GM12875 (cell line): Measurements from ENCODE around the gene IL11.

Source experiments
- H3K4me3 ChIP-seq: one replicate; pipeline ENCODE4 v1.5.1; 2011; ENCODE audit warnings: low read depth, low read length, control low read depth
- CTCF ChIP-seq: IDR thresholded peaks from 2 replicates; pipeline ENCODE4 v1.5.1; 2011; ENCODE audit warnings: low read depth, mild to moderate bottlenecking, control low read depth, inconsistent platforms, low read length, moderate library complexity, borderline replicate concordance; ENCODE audit not compliant: insufficient read depth

Gene IL11

GRCh38 chr19:55362174-55362989, 7.9 kb downstream of the IL11 start:
- H3K4me3 ChIP-seq = no peak overlapping the region
- no peak for TF ChIP-seq CTCF

- no peak overlapping the region for H3K4me3 ChIP-seq
- TF ChIP-seq CTCF = no peak
Observed at GRCh38 chr19:55360902-55361301, 9.4 kb downstream of the IL11 start.

GRCh38 chr19:55358943-55359908, 11.0 kb downstream of the IL11 start:
- no peak overlapping the region for H3K4me3 ChIP-seq
- TF ChIP-seq CTCF = no peak

GRCh38 chr19:55358493-55358892, 11.8 kb downstream of the IL11 start:
- no peak overlapping the region for H3K4me3 ChIP-seq
- no peak for TF ChIP-seq CTCF

- no peak overlapping the region for H3K4me3 ChIP-seq
- TF ChIP-seq CTCF = no peak
Observed at GRCh38 chr19:55355213-55355821, 14.9 kb downstream of the IL11 start.

- TF ChIP-seq CTCF = no peak
- no peak within 1 kb of the TSS for H3K4me3 ChIP-seq
Observed at GRCh38 chr19:55354698-55355212, 15.5 kb downstream of the IL11 start, which contains the start of gene COX6B2. TSS of gene COX6B2 (minus strand) at chr19:55354719. CDS start at chr19:55354521, 198 bp downstream.
